Measurements from ENCODE around the gene SUMO1.
"Not testable (repeated sequence)": the region's sequence is repeated elsewhere in the genome, so short reads cannot be mapped to it uniquely, and the experiment has no call there.

Gene SUMO1

DNA sequence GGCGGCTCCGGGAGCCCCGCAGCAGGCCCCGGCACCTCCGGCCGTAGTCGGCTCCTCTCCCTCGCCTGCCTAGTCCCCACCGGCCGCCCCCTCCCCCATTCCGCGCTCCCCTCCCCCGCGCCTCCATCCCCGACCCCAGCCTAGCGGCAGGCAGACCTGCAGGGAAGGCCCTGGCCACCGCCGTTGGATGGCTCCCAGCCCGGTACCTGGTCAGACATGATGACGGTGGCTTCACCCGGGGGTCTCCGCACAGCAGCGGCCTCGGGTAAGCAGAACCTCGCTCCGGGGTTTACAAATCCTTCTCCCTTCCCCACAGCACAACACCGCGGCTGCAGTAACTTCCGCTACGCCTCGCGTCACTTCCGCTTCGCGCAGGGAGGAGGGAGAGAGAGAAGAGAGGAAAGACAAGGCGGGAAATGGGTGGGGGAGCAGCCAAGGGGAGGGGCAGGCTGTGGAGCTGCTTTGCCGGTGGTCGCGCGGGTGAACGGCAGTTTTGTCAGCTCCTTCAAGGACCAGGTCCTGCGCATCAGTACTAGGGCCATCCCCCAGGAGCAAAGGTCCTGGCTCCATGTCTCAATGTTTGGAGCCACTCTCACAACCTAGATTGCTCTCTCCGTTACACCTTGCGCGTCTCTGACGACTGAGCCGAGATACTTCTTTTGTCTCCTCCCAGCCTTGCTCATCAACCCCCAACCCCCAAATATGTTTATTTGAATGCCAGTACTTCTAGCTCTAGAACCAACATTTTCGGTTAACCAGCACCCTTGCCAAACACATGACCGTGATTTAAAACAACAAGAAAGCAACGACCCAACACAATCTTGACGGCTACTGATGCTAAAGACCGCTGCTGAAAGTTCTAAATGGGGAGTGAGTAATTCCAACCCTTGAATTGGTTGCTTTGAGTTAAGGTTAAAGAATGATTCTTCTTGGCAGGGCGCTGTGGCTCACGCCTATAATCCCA lies at the start of gene SUMO1:
Gene SUMO1 (minus strand): TSS at position 364 of the 964 bp plus-strand sequence. CDS start 146 bp downstream, at position 218.
- peaks cover 6% of the 10 kb centered on the region; the same call in 1 of the 2 replicates for H3K4me1 ChIP-seq (ENCODE audit: insufficient read depth, low read length)
- H3K9ac ChIP-seq (ENCODE audit: low read depth, low read length), result peak within 1 kb of the TSS; percentile 68
- no peaks in the 10 kb centered on the region for H3K36me3 ChIP-seq (ENCODE audit: insufficient read depth, low read length)
- no peaks in the 10 kb centered on the region for H3K9me3 ChIP-seq (ENCODE audit: control insufficient read depth, insufficient read depth, low read length)

DNA sequence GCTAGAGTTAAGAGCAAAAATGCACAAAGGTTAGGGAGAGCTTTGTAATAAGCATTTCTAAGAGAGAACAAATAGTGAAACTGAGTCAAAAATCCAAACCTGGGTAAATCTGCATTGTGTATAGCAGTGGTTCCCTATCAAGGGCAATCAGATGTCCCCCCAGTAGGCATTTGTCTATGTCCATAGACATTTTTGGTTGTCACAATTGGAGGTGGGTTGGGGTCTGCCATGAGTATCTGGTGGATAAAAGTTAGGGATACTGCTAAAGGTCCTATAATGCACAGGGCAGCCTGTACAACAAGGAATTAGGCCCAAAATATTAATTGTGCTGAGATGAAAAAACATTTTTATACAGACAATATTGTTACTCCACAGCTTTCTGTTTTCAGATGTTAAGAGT lies 48.2 kb upstream of the SUMO1 start:
- H3K36me3 ChIP-seq (ENCODE audit: insufficient read depth, low read length), result peaks cover 58% of the 10 kb centered on the region
- no peaks in the 10 kb centered on the region for H3K9me3 ChIP-seq (ENCODE audit: control insufficient read depth, insufficient read depth, low read length)
- H3K9ac ChIP-seq (ENCODE audit: low read depth, low read length), result no peak overlapping the region
- H3K4me1 ChIP-seq (ENCODE audit: insufficient read depth, low read length), result no peaks in the 10 kb centered on the region

DNA sequence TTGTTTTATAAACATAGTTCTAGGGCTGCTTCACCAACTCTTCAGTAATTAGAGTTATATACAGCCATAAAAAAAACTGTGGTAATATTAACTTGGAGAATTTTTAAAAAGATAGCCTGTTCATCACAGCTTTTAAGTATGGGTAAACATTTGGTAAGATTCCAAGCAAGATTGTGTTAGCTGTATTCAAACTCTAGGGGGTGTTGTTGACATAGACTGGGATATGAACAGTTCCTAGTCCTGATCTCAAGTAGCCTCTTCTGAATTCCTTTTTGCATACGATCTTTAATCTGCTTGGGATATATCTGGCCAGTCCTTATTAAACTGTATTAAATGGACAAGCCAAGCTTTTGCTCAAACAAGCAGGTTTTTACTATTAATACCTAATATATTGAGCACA lies 40.5 kb upstream of the SUMO1 start:
- H3K9ac ChIP-seq (ENCODE audit: low read depth, low read length), result no peak overlapping the region
- no peaks in the 10 kb centered on the region for H3K4me1 ChIP-seq (ENCODE audit: insufficient read depth, low read length)
- H3K9me3 ChIP-seq (ENCODE audit: control insufficient read depth, insufficient read depth, low read length), result no peaks in the 10 kb centered on the region
- H3K36me3 ChIP-seq (ENCODE audit: insufficient read depth, low read length), result peaks cover 44% of the 10 kb centered on the region

DNA sequence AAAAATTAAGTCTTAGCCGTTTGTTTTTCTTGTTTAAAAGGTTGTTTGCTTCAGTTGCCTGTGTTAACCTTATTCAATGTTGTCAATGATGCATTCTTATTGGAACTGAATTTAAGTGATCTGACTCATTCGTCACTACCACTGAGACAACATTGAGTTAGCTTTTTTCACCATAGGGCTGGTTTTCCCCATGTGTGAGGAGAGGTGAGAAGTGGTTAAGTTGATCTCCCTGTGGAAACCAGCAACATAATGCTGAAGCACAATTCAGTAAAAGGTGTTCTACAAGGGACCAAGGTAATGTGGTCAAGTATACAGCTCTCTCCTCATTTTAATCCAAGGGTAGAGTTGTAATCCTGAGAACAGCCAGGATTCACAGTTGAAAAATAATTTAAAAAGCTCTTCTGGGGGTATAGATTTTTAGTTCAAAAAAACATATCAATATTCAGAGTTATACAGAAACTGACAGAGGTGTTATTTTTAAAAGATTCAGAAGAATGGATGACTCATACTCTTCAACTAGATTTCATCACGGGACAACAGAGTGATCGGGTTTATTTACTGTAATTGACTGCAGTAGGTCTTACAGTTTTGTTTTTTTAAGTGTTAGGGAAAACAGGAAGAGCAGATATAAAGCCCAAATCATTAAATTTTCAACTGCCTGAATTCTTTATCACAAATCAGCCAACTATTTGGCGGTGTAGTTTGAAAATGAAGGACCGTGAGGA lies 39.8 kb upstream of the SUMO1 start:
- no peaks in the 10 kb centered on the region for H3K9me3 ChIP-seq (ENCODE audit: control insufficient read depth, insufficient read depth, low read length)
- H3K36me3 ChIP-seq (ENCODE audit: insufficient read depth, low read length), result peaks cover 42% of the 10 kb centered on the region
- H3K9ac ChIP-seq (ENCODE audit: low read depth, low read length), result no peak overlapping the region
- no peaks in the 10 kb centered on the region for H3K4me1 ChIP-seq (ENCODE audit: insufficient read depth, low read length)

DNA sequence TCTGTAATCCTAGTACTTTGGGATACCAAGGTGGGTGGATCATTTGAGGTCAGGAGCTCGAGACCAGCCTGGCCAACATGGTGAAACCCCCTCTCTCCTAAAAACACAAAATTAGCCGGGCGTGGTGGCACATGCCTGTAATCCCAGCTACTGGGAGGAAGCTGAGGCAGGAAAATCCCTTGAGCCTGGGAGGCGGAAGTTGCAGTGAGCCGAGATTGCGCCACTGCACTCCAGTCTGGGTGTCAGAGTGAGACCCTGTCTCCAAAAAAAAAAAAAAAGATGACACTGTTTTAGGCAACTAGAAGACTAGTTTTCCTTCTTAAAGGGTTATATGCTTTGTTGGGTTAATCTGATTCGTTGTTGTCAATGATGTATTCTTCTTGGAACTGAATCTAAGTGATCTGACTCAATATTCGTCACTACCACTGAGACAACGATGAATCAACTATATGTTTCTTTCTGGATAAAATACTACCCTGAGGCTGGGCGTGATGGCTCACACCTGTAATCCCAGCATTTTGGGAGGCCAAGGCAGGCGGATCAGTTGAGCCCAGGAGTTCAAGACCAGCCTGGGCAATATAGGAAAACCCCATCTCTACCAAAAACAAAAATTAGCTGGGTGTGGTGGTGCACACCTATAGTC lies 37.8 kb upstream of the SUMO1 start:
- H3K9ac ChIP-seq (ENCODE audit: low read depth, low read length); H3K4me1 ChIP-seq (ENCODE audit: insufficient read depth, low read length); H3K9me3 ChIP-seq (ENCODE audit: control insufficient read depth, insufficient read depth, low read length): not testable (repeated sequence)
- peaks cover 30% of the 10 kb centered on the region for H3K36me3 ChIP-seq (ENCODE audit: insufficient read depth, low read length)

DNA sequence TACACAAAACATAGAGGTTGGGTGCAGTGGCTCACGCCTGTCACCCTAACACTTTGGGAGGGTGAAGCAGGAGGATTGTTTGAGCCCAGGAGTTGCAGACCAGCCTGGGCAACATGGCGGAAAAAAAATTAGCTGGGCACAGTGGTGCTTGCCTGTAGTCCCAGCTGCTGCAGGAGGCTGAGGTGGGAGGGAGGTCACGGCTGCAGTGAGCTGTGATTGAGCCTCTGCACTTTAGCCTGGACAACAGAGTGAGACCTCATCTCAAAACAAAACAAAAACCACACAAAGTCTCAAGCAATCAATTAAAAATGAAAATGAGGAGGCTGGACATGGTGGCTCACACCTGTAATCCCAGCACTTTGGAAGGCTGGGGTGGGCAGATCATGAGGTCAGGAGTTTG lies 32.1 kb upstream of the SUMO1 start:
- H3K9ac ChIP-seq (ENCODE audit: low read depth, low read length), result no peak overlapping the region

DNA sequence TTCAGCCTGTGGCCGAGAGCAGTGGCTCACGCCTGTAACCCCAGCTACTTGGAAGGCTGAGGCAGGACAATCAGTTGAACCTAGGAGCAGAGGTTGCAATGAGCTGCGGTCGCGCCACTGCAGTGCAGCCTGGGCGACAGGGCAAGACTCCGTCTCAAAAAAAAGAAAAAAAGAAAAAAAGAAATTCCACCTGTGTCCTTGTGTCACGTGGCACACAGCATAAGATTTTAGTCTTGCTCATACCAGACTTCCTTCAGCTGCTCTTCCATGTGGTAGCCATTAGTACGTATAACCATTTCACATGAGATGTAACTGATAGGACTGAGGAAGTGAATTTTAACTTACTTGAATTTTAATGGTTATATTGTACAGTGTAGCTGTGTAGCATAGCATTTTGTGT lies 31.2 kb upstream of the SUMO1 start:
- no peaks in the 10 kb centered on the region for H3K36me3 ChIP-seq (ENCODE audit: insufficient read depth, low read length)
- H3K4me1 ChIP-seq (ENCODE audit: insufficient read depth, low read length), result no peaks in the 10 kb centered on the region
- H3K9ac ChIP-seq (ENCODE audit: low read depth, low read length), result no peak overlapping the region
- no peaks in the 10 kb centered on the region for H3K9me3 ChIP-seq (ENCODE audit: control insufficient read depth, insufficient read depth, low read length)

More for the DNA sequence above, 32.1 kb upstream of the SUMO1 start:
- no peaks in the 10 kb centered on the region for H3K9me3 ChIP-seq (ENCODE audit: control insufficient read depth, insufficient read depth, low read length)
- no peaks in the 10 kb centered on the region for H3K4me1 ChIP-seq (ENCODE audit: insufficient read depth, low read length)
- peaks cover 4% of the 10 kb centered on the region; the same call in 1 of the 2 replicates for H3K36me3 ChIP-seq (ENCODE audit: insufficient read depth, low read length)

DNA sequence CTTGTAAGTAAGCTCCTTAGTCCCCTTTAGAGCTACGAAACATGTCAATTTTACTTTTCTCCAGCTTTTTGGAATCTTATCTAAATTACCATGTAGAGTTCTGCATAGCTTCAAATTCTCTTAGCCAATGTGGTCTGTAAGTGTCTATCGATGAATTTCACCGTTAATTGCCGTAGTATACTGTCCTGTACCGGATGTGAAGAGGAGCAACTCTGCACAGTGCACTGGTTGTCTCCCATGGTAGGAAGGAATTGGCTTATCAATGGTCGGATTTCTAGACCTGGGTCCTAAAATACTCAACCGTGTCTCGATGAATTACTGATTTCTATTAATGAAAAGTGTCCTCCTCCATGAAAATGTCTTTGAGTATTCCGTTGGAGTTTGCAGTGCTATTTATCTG lies 29.1 kb upstream of the SUMO1 start:
- Histone ChIP-seq H3K4me1 (ENCODE audit: insufficient read depth, low read length) (no peaks in the 10 kb centered on the region), H3K36me3 (ENCODE audit: insufficient read depth, low read length) (no peaks in the 10 kb centered on the region), H3K9ac (ENCODE audit: low read depth, low read length) (peak overlapping the region; percentile 98), H3K9me3 (ENCODE audit: control insufficient read depth, insufficient read depth, low read length) (no peaks in the 10 kb centered on the region)

DNA sequence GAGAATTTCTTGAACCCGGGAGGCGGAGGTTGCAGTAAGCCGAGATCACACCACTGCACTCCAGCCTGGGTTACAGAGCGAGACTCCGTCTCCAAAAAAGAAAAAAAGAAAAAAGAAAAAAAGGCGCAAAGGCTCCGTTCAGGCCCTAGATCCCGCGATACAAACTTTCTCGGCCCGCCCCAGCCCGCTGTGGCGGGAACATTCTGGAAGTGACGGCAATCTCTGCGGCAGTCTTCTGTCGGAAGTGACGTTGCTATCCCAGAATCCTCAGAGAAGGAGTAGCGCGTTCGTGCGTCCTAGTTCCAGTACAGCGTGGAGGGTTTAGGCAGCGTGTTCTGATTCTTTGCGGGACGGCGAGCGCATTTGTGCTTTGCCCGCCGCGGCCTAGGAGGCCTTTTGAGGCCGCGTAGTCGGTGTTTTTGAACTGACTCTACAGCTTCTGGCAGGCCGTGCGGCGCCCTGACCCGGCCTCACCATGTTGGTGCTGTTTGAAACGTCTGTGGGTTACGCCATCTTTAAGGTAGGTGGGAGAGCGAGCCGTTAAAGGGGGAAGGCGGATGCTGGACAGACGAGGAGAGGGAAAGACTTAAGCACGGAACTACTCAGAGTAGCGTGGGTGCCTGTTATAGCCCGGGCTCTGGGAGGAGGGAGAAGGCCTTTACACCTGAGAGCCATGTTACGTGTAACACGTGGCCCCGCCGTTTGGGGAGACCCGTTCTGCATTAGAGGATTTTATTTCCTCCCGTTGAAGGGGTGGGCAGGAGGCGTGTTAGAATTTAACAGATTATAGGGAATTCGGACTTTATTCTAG lies 27.3 kb upstream of the SUMO1 start, which contains the start of gene NOP58:
Gene NOP58 (plus strand): TSS at position 297 of the 811 bp plus-strand sequence. CDS start 179 bp downstream, at position 476.
- Histone ChIP-seq H3K36me3 (ENCODE audit: insufficient read depth, low read length) (no peaks in the 10 kb centered on the region), H3K9me3 (ENCODE audit: control insufficient read depth, insufficient read depth, low read length) (no peaks in the 10 kb centered on the region), H3K9ac (ENCODE audit: low read depth, low read length) (peak within 1 kb of the TSS; percentile 98), H3K4me1 (ENCODE audit: insufficient read depth, low read length) (no peaks in the 10 kb centered on the region)

DNA sequence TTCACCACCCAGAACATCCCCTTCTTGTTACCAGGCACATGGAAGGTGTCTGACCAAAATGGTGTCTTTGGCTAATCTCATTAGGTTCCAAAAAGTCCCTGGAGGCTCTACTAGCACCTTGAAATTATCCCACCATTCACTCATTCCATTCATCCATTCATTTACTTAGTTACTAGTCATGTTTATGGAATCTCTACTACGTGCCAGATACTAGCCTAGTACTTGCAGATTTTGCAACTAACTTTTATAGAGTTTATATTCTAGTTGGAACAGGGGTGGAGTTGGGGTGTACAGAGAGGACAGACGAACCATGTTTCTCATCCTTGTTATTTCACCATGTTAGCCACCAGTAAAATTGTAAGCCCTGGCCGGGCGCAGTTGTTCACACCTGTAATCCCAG lies 23.1 kb upstream of the SUMO1 start:
- Histone ChIP-seq H3K9me3 (ENCODE audit: control insufficient read depth, insufficient read depth, low read length) (no peaks in the 10 kb centered on the region), H3K9ac (ENCODE audit: low read depth, low read length) (no peak overlapping the region), H3K4me1 (ENCODE audit: insufficient read depth, low read length) (no peaks in the 10 kb centered on the region), H3K36me3 (ENCODE audit: insufficient read depth, low read length) (no peaks in the 10 kb centered on the region)

DNA sequence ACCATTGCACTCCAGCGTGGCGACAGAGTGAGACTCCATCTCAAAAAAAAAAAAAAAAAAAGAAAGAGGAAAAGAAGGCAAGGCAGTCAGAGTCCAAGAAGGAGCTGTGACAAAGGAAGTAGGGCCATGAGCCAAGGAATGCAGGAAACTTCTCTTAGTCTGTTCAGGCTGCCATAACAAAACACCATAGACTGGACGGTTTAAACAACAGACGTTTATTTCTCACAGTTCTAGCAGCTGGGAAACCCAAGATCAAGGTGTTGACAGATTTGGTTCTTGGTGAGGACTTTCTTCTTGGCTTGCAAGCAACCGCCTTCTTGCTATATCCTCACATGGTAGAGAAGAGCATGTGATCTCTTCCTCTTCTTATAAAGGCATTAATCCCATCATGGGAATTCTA lies 13.1 kb upstream of the SUMO1 start:
- Histone ChIP-seq H3K4me1 (ENCODE audit: insufficient read depth, low read length) (peaks cover 3% of the 10 kb centered on the region; the same call in 1 of the 2 replicates), H3K9ac (ENCODE audit: low read depth, low read length) (no peak overlapping the region), H3K36me3 (ENCODE audit: insufficient read depth, low read length) (no peaks in the 10 kb centered on the region), H3K9me3 (ENCODE audit: control insufficient read depth, insufficient read depth, low read length) (no peaks in the 10 kb centered on the region)

DNA sequence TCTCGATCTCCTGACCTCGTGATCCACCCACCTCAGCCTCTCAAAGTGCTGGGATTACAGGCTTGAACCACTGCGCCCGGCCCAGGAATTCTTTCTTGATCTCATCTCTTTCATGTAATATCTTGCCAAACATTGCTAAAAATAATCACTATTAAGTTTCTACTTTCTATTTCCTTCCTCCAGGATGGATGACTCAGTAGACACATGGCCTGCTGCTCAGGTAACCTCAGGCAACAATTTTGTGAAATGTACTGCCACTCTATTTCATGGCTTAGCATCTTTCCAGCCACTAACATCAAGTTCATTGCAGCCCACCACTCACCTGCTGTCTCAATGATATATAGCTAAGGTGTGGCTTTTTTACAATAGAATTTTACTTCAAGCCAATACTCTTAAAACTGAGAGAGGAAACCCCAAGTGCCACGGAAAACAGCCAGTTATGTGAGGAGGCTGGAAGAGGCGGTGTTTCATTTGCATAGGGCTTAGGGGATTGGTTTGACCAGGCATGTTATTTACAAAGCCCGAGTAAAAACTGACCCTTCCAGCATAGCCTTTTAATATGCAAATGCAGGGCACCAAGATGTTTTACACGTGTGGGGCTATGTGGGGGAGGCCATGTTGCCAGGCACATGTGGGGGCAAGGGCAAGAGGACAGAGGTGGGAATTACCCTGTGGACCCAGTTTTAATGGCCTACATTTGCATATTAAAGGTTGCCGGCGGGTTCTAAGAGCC lies 11.3 kb upstream of the SUMO1 start:
- Histone ChIP-seq H3K9ac (ENCODE audit: low read depth, low read length) (peak overlapping the region; percentile 19; the same call in 1 of the 2 replicates), H3K4me1 (ENCODE audit: insufficient read depth, low read length) (peaks cover 3% of the 10 kb centered on the region; the same call in 1 of the 2 replicates)

DNA sequence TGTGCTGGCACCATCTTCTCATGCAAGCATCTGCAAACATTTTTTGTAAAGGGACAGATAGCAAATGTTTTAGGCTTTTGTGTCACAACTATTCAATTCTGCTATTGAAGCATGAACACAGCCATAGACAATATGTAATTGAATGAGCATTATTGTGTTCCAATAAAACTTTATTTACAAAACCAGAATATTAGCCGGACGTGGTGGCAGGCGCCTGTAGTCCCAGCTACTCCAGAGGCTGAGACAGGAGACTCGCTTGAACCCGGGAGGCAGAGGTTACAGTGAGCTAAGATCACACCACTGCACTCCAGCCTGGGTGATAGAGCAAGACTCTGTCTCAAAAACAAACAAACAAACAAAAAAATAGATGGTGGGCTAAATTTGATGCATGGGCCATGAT lies 9.3 kb upstream of the SUMO1 start:
- not testable (repeated sequence) for H3K9ac ChIP-seq (ENCODE audit: low read depth, low read length); H3K36me3 ChIP-seq (ENCODE audit: insufficient read depth, low read length); H3K4me1 ChIP-seq (ENCODE audit: insufficient read depth, low read length); H3K9me3 ChIP-seq (ENCODE audit: control insufficient read depth, insufficient read depth, low read length)

More for the DNA sequence above, 11.3 kb upstream of the SUMO1 start:
- no peaks in the 10 kb centered on the region for H3K9me3 ChIP-seq (ENCODE audit: control insufficient read depth, insufficient read depth, low read length)
- no peaks in the 10 kb centered on the region for H3K36me3 ChIP-seq (ENCODE audit: insufficient read depth, low read length)

Data from ES-I3 (cell line).